Measurements from ENCODE around the gene METTL27.

Gene METTL27

DNA sequence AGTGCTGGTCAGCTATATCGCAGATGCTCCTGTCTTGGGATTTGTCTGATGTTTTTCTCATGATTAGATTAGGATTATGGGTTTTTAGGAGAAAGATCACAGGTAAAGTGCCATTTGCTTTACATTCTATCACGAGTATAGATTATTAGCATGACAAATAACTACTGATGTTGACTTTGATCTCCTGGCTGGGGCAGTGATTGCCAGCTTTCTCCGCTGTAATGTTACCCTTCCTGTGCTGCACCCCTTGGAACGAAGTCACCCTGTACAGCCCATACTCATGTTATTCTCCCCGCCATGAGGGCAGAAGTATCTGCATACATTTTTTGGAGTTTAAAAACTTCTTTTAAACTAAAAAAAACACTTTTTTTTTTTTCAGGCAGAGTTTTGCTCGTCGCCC is 22.3 kb downstream of the METTL27 start:
- H3K27me3 ChIP-seq (ENCODE audit: control insufficient read depth in 2 of 2, insufficient read depth in 2 of 2, low read length in 2 of 2): no peaks in the 10 kb centered on the region
- H3K9ac ChIP-seq (ENCODE audit: low read depth in 1 of 2, low read length in 2 of 2): no peak overlapping the region
- H3K27ac ChIP-seq (ENCODE audit: low read depth in 2 of 2, low read length in 2 of 2): no peak overlapping the region
- no peak overlapping the region for H3K4me3 ChIP-seq (ENCODE audit: low read length in 2 of 2)
- peaks cover 17 to 27% of the 10 kb centered on the region in 2 donors for H3K4me1 ChIP-seq (ENCODE audit: control insufficient read depth in 2 of 2, insufficient read depth in 2 of 2, low read length in 2 of 2)
- H3K36me3 ChIP-seq (ENCODE audit: control insufficient read depth in 2 of 2, insufficient read depth in 2 of 2, low read length in 2 of 2): no peaks in the 10 kb centered on the region
- H3K9me3 ChIP-seq (ENCODE audit: control insufficient read depth in 2 of 2, low read length in 2 of 2): no peaks in the 10 kb centered on the region

DNA sequence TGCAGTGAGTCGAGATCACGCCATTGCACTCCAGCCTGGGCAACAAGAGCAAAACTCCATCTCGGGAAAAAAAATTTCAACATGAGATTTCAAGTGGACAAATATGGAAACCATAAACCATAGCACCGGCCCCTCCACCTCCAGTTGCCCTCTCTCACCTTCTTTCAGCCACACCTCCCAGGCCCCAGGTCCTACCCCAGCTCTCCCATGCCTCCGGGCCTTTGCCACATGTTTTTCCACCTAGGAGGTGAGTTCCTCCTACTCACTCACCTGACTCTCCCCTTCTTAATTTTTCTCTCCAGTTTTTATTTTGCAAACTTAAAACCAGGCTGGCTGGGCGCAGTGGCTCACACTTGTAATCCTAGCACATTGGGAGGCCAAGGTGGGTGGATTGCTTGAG is 25.2 kb downstream of the METTL27 start:
- Histone ChIP-seq H3K27ac (ENCODE audit: low read depth in 2 of 2, low read length in 2 of 2) (no peak overlapping the region), H3K9me3 (ENCODE audit: control insufficient read depth in 2 of 2, low read length in 2 of 2) (no peaks in the 10 kb centered on the region), H3K4me3 (ENCODE audit: low read length in 2 of 2) (no peak overlapping the region), H3K4me1 (ENCODE audit: control insufficient read depth in 2 of 2, insufficient read depth in 2 of 2, low read length in 2 of 2) (peaks cover 0 to 5% of the 10 kb centered on the region in 2 donors), H3K27me3 (ENCODE audit: control insufficient read depth in 2 of 2, insufficient read depth in 2 of 2, low read length in 2 of 2) (no peaks in the 10 kb centered on the region), H3K9ac (ENCODE audit: low read depth in 1 of 2, low read length in 2 of 2) (no peak overlapping the region), H3K36me3 (ENCODE audit: control insufficient read depth in 2 of 2, insufficient read depth in 2 of 2, low read length in 2 of 2) (no peaks in the 10 kb centered on the region)

DNA sequence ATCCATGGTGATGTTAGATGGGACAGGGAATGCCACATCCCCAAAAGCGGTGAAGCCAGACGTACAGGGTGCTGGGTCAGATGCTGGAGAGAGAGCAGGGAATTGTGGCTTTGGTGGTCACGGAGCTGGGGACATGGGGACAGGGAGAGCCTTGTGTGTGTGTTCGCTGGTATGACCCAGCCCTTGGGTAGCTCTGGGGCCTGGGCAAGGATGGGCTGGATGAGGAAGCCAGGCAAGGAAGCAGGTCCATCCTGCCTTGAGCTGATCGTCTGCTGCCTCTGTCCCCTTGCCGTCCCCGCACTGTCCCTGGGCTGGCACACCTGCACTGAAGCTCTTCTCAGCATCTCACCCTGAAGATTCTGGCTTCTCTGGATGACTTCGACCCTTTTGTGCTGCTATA is 26.9 kb downstream of the METTL27 start:
- no peak overlapping the region for H3K4me3 ChIP-seq (ENCODE audit: low read length in 2 of 2)
- H3K27me3 ChIP-seq (ENCODE audit: control insufficient read depth in 2 of 2, insufficient read depth in 2 of 2, low read length in 2 of 2): no peaks in the 10 kb centered on the region
- no peak overlapping the region for H3K9ac ChIP-seq (ENCODE audit: low read depth in 1 of 2, low read length in 2 of 2)
- no peaks in the 10 kb centered on the region for H3K36me3 ChIP-seq (ENCODE audit: control insufficient read depth in 2 of 2, insufficient read depth in 2 of 2, low read length in 2 of 2)
- H3K9me3 ChIP-seq (ENCODE audit: control insufficient read depth in 2 of 2, low read length in 2 of 2): no peaks in the 10 kb centered on the region
- no peak overlapping the region for H3K27ac ChIP-seq (ENCODE audit: low read depth in 2 of 2, low read length in 2 of 2)
- H3K4me1 ChIP-seq (ENCODE audit: control insufficient read depth in 2 of 2, insufficient read depth in 2 of 2, low read length in 2 of 2): peaks cover 0 to 3% of the 10 kb centered on the region in 2 donors

DNA sequence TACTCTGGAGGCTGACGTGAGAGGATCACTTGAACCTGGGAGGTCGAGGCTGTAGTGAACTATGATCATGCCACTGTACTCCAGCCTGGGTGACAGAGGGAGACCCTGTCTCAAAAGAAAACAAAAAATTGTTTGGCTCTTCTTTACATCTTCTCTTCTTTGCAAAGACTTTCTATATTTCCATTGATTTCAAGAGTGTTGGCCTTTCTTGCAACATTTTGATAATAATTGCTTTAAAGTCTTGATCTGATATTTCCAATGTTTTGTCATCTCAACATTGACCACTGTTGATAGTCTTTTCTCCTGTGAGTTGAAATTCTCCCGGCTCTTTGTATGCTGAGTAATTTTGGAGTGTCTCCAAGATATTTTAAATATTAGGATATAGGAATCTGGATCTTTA is 29.3 kb downstream of the METTL27 start:
- Histone ChIP-seq H3K9ac (ENCODE audit: low read depth in 1 of 2, low read length in 2 of 2) (no peak overlapping the region), H3K36me3 (ENCODE audit: control insufficient read depth in 2 of 2, insufficient read depth in 2 of 2, low read length in 2 of 2) (no peaks in the 10 kb centered on the region), H3K27ac (ENCODE audit: low read depth in 2 of 2, low read length in 2 of 2) (no peak overlapping the region), H3K27me3 (ENCODE audit: control insufficient read depth in 2 of 2, insufficient read depth in 2 of 2, low read length in 2 of 2) (no peaks in the 10 kb centered on the region), H3K4me3 (ENCODE audit: low read length in 2 of 2) (no peak overlapping the region), H3K9me3 (ENCODE audit: control insufficient read depth in 2 of 2, low read length in 2 of 2) (no peaks in the 10 kb centered on the region), H3K4me1 (ENCODE audit: control insufficient read depth in 2 of 2, insufficient read depth in 2 of 2, low read length in 2 of 2) (peaks cover 3 to 16% of the 10 kb centered on the region in 2 donors)

DNA sequence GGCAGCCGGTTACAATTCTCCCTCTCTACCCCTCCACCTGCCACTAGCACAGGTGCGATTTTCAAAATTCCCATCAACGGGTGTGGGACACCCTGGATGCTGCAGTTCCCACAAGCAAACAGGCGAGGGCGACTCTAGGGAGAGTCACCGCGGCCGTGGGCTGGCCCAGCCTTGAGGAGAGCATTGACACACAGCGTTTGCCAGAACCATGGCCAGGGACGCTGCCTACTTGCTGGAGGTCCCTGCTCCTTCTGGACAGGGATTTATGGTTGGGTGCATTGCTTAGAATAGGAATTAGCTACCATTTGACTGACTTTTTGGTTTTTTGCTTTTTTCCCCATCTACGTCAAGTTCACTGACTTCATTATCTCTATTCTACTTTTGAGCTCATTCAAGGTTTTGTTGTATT is 30.6 kb downstream of the METTL27 start:
- Histone ChIP-seq H3K9me3 (ENCODE audit: control insufficient read depth in 2 of 2, low read length in 2 of 2) (no peaks in the 10 kb centered on the region), H3K27ac (ENCODE audit: low read depth in 2 of 2, low read length in 2 of 2) (peak overlapping the region; percentile 68 to 72), H3K27me3 (ENCODE audit: control insufficient read depth in 2 of 2, insufficient read depth in 2 of 2, low read length in 2 of 2) (no peaks in the 10 kb centered on the region), H3K36me3 (ENCODE audit: control insufficient read depth in 2 of 2, insufficient read depth in 2 of 2, low read length in 2 of 2) (no peaks in the 10 kb centered on the region), H3K4me3 (ENCODE audit: low read length in 2 of 2) (no peak overlapping the region), H3K9ac (ENCODE audit: low read depth in 1 of 2, low read length in 2 of 2) (no peak overlapping the region), H3K4me1 (ENCODE audit: control insufficient read depth in 2 of 2, insufficient read depth in 2 of 2, low read length in 2 of 2) (peaks cover 3 to 16% of the 10 kb centered on the region in 2 donors)

DNA sequence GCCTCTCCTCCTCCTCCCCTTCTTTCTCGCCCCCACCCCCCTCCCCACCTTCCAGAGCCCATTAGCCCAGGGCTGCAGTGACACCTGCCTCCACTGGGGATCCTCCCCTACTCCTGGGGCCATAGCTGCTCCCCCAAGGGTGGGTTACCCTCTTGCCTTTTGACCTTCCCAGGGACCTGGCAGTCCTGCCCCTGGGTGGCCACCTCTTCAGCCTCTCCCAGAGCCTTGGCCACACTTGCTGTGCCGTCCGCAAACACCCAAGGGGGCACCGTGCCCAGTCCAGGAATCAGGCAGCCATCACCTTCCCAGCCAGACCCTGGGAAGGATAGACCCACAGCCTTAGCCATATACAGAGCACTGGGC is 31.3 kb downstream of the METTL27 start:
- H3K27ac ChIP-seq (ENCODE audit: low read depth in 2 of 2, low read length in 2 of 2): peak overlapping the region; percentile 68 to 72
- peak overlapping the region in 1 of 2 donors; percentile 65 for H3K9ac ChIP-seq (ENCODE audit: low read depth in 1 of 2, low read length in 2 of 2)
- no peak overlapping the region for H3K4me3 ChIP-seq (ENCODE audit: low read length in 2 of 2)
- H3K36me3 ChIP-seq (ENCODE audit: control insufficient read depth in 2 of 2, insufficient read depth in 2 of 2, low read length in 2 of 2): no peaks in the 10 kb centered on the region
- H3K9me3 ChIP-seq (ENCODE audit: control insufficient read depth in 2 of 2, low read length in 2 of 2): no peaks in the 10 kb centered on the region
- no peaks in the 10 kb centered on the region for H3K27me3 ChIP-seq (ENCODE audit: control insufficient read depth in 2 of 2, insufficient read depth in 2 of 2, low read length in 2 of 2)
- peaks cover 3 to 16% of the 10 kb centered on the region in 2 donors for H3K4me1 ChIP-seq (ENCODE audit: control insufficient read depth in 2 of 2, insufficient read depth in 2 of 2, low read length in 2 of 2)

DNA sequence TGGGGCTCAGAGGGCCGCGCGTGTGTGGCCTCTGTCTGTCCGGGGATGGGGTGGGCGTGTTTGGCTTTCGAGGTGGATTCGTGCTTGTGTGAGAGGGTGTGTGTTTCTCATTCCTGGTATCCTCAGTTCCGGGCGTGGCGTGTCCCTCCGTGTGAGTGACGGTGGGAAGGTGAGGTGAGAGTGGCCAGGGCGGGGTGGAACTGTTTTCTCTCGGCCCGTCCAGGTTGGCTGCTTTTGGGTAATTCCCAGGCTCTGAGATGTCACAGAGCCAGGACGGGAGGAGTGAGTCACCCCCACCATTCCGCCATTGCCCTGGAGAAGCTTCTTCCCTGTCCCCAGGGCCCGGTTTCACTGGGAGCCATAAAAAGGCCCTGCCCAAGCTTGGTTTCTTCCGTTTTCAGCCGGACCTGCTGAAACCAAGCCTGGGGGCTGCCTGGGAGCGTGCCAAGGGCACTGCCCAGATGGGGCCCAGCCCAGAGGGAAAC is 32.8 kb downstream of the METTL27 start:
- Histone ChIP-seq H3K4me3 (ENCODE audit: low read length in 2 of 2) (peak overlapping the region in 1 of 2 donors; percentile 30), H3K27ac (ENCODE audit: low read depth in 2 of 2, low read length in 2 of 2) (peak overlapping the region; percentile 87 to 95), H3K9ac (ENCODE audit: low read depth in 1 of 2, low read length in 2 of 2) (peak overlapping the region; percentile 60 to 73), H3K27me3 (ENCODE audit: control insufficient read depth in 2 of 2, insufficient read depth in 2 of 2, low read length in 2 of 2) (no peaks in the 10 kb centered on the region), H3K36me3 (ENCODE audit: control insufficient read depth in 2 of 2, insufficient read depth in 2 of 2, low read length in 2 of 2) (no peaks in the 10 kb centered on the region), H3K9me3 (ENCODE audit: control insufficient read depth in 2 of 2, low read length in 2 of 2) (no peaks in the 10 kb centered on the region), H3K4me1 (ENCODE audit: control insufficient read depth in 2 of 2, insufficient read depth in 2 of 2, low read length in 2 of 2) (peaks cover 3 to 16% of the 10 kb centered on the region in 2 donors)

DNA sequence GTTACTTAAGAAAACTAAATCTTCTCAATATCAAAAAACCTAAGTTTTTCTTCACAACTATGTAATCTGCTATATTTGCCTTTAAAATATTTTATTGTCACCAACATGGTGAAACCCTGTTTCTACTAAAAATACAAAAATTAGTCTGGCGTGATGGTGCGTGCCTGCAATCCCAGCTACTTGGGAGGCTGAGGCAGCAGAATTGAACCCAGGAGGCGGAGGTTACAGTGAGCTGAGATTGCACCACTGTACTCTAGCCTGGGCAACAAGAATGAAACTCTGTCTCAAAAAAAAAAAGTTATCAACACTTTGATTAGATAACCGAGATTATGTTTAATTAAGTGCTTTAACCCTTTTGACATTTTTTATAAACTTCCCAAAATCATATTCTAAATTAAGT is 39.9 kb downstream of the METTL27 start:
- Histone ChIP-seq H3K36me3 (ENCODE audit: control insufficient read depth in 2 of 2, insufficient read depth in 2 of 2, low read length in 2 of 2) (no peaks in the 10 kb centered on the region), H3K9me3 (ENCODE audit: control insufficient read depth in 2 of 2, low read length in 2 of 2) (no peaks in the 10 kb centered on the region), H3K9ac (ENCODE audit: low read depth in 1 of 2, low read length in 2 of 2) (no peak overlapping the region), H3K4me3 (ENCODE audit: low read length in 2 of 2) (no peak overlapping the region), H3K4me1 (ENCODE audit: control insufficient read depth in 2 of 2, insufficient read depth in 2 of 2, low read length in 2 of 2) (peaks cover 9 to 22% of the 10 kb centered on the region in 2 donors), H3K27me3 (ENCODE audit: control insufficient read depth in 2 of 2, insufficient read depth in 2 of 2, low read length in 2 of 2) (no peaks in the 10 kb centered on the region), H3K27ac (ENCODE audit: low read depth in 2 of 2, low read length in 2 of 2) (no peak overlapping the region)

DNA sequence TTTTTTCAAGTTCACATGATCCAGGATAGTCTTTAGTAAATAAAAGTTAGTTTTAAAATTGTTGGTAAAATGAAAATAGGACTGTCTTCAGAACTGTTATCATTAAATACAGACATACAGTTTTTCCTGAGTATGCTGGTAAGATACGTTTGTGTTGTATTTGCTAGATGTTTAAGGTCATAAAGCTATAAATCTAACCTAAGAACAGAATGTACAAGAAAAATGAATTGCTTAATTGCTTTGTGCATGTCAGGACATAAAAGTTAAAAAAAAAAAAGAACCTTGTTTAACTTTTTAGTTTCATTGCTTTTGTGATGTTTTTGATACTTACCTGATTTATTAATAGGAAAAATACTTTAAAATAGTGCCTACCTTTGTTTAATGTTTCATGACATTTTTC is 40.7 kb downstream of the METTL27 start:
- H3K27me3 ChIP-seq (ENCODE audit: control insufficient read depth in 2 of 2, insufficient read depth in 2 of 2, low read length in 2 of 2): no peaks in the 10 kb centered on the region
- H3K27ac ChIP-seq (ENCODE audit: low read depth in 2 of 2, low read length in 2 of 2): peak overlapping the region; percentile 81
- peak overlapping the region in 1 of 2 donors; percentile 60 for H3K9ac ChIP-seq (ENCODE audit: low read depth in 1 of 2, low read length in 2 of 2)
- no peak overlapping the region for H3K4me3 ChIP-seq (ENCODE audit: low read length in 2 of 2)
- H3K36me3 ChIP-seq (ENCODE audit: control insufficient read depth in 2 of 2, insufficient read depth in 2 of 2, low read length in 2 of 2): no peaks in the 10 kb centered on the region
- peaks cover 9 to 22% of the 10 kb centered on the region in 2 donors for H3K4me1 ChIP-seq (ENCODE audit: control insufficient read depth in 2 of 2, insufficient read depth in 2 of 2, low read length in 2 of 2)
- H3K9me3 ChIP-seq (ENCODE audit: control insufficient read depth in 2 of 2, low read length in 2 of 2): no peaks in the 10 kb centered on the region

DNA sequence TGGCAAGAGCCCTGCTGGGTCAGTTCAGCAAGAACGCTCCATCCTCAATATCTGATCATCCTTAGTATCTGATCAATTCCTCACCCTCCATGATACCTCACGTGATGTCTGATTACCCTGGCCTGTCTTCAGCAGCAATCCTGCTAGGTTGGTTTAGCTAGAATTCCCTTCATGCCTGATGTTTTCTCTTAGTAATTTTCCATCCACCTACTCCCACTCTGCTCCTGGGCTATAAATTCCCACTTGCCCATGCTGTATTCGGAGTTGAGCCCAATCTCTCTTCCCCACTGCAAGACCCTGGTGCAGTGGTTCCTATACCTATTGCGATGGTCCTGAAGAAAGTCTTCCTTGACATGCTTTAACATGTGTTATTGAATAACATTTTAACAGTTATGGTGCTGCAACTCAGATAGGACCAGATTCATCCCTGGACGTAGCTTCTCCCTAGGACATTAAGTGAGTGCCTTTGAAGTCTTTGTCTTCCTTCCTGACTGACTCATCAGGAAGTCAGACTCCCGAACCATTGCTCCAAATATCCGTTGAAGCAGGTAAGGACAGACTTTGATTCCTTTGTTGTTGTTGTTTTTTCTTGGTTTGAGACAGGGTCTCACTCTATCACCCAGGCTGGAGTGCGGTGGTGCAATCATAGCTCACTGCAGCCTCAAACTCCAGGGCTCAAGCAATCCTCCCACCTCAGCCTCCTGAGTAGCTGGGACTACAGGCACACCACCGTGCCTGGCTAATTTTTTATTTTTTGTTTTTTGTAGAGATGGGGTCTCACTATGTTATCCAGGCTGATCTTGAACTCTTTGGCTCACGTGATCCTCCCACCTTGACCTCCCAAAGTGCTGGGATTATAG is 42.8 kb downstream of the METTL27 start:
- Histone ChIP-seq H3K27me3 (ENCODE audit: control insufficient read depth in 2 of 2, insufficient read depth in 2 of 2, low read length in 2 of 2) (no peaks in the 10 kb centered on the region), H3K9ac (ENCODE audit: low read depth in 1 of 2, low read length in 2 of 2) (no peak overlapping the region), H3K4me1 (ENCODE audit: control insufficient read depth in 2 of 2, insufficient read depth in 2 of 2, low read length in 2 of 2) (peaks cover 9 to 23% of the 10 kb centered on the region in 2 donors), H3K4me3 (ENCODE audit: low read length in 2 of 2) (no peak overlapping the region), H3K9me3 (ENCODE audit: control insufficient read depth in 2 of 2, low read length in 2 of 2) (no peaks in the 10 kb centered on the region), H3K36me3 (ENCODE audit: control insufficient read depth in 2 of 2, insufficient read depth in 2 of 2, low read length in 2 of 2) (no peaks in the 10 kb centered on the region), H3K27ac (ENCODE audit: low read depth in 2 of 2, low read length in 2 of 2) (peak overlapping the region; percentile 32 to 44)
